Measurements from ENCODE around the gene HM13.
"Not testable (repeated sequence)": the region's sequence is repeated elsewhere in the genome, so short reads cannot be mapped to it uniquely, and the experiment has no call there.

Gene HM13

DNA sequence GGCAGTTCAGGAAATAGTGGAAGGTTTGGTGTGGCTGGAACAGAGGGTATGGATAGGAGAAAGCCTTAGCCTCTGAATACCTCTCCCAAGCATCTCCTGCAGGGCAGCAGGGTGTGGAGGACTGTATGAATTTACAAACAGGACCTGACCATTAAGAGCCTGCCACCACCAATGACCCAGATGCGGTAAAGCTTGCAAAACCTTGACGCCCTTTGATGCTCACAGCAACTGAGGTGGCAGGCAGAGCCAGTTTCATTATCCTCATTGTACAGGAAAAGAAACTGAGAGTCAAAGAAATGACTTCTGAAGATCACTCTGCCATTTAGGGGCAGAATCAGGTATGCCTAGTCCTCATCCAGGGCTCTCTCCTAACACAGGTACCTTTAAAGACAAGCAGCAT lies 2.4 kb downstream of the HM13 start:
- no peak for DNase-seq (ENCODE audit: low read depth)
- H3K4me3 ChIP-seq (ENCODE audit: low read depth, low read length): no peak overlapping the region
- TF ChIP-seq, protein P1, sequence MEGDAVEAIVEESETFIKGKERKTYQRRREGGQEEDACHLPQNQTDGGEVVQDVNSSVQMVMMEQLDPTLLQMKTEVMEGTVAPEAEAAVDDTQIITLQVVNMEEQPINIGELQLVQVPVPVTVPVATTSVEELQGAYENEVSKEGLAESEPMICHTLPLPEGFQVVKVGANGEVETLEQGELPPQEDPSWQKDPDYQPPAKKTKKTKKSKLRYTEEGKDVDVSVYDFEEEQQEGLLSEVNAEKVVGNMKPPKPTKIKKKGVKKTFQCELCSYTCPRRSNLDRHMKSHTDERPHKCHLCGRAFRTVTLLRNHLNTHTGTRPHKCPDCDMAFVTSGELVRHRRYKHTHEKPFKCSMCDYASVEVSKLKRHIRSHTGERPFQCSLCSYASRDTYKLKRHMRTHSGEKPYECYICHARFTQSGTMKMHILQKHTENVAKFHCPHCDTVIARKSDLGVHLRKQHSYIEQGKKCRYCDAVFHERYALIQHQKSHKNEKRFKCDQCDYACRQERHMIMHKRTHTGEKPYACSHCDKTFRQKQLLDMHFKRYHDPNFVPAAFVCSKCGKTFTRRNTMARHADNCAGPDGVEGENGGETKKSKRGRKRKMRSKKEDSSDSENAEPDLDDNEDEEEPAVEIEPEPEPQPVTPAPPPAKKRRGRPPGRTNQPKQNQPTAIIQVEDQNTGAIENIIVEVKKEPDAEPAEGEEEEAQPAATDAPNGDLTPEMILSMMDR (IDR thresholded peaks at IDR 0.05; ENCODE audit: control insufficient read depth, extremely low read depth, insufficient read depth): no peak

DNA sequence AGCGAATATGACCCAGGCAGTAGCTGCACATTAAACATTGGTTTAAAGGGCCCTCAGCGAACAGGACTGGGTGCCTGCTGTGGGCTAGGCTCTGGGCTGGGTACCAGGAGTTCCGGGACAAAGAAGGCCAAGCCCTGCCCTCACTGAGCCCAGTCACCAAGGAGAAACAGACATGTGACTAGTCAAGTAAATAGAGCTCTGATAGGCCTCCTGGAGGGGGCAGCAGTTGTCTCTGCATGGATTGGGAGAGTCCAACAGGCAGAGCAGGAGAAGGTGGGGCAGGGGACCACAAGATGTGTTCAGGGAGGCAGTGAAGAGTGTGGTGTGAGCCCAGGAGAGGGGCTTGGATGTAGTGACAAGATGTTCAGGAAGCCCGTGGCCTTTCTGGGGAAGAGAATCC lies 3.1 kb downstream of the HM13 start:
- TF ChIP-seq, protein P1 (IDR thresholded peaks at IDR 0.05; ENCODE audit: control insufficient read depth, extremely low read depth, insufficient read depth): peak; percentile 44
- DNase-seq (ENCODE audit: low read depth): peak; percentile 62
- no peak overlapping the region for H3K4me3 ChIP-seq (ENCODE audit: low read depth, low read length)

DNA sequence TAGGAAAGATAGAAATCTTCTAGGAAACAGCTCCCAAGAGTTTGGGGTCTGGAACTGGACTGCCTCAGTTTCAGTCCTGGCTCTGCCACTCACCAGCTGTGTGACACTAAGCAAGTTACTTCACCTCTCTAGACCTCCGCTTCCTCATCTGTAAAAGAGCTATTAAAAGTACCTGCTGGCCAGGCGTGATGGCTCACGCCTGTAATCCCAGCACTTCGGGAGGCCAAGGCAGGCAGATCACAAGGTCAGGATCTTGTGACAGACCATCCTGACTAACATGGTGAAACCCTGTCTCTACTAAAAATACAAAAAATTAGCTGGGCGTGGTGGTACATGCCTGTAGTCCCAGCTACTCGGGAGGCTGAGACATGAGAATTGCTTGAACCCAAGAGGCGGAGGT lies 7.0 kb downstream of the HM13 start:
- DNase-seq (ENCODE audit: low read depth); H3K4me3 ChIP-seq (ENCODE audit: low read depth, low read length): not testable (repeated sequence)

DNA sequence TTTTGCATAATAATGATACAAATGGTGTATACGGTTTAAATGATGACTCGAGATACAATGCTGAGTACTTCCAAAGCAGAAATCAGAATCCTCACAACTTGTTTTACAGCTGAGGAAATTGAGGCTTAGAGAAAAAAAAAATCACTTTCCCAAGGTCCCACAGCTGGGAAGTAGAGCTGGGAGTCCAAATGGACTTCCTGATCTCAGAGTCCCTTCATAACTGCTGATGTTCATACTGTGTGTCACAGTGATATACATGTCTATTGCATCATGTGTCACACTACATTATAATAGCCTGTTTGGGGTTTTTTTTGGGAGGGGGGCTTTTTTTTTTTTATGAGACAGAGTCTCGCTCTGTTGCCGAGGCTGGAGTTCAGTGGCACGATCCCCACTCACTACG lies 8.5 kb downstream of the HM13 start:
- DNase-seq (ENCODE audit: low read depth): no peak
- TF ChIP-seq, protein P1 (IDR thresholded peaks at IDR 0.05; ENCODE audit: control insufficient read depth, extremely low read depth, insufficient read depth): no peak
- no peak overlapping the region for H3K4me3 ChIP-seq (ENCODE audit: low read depth, low read length)

DNA sequence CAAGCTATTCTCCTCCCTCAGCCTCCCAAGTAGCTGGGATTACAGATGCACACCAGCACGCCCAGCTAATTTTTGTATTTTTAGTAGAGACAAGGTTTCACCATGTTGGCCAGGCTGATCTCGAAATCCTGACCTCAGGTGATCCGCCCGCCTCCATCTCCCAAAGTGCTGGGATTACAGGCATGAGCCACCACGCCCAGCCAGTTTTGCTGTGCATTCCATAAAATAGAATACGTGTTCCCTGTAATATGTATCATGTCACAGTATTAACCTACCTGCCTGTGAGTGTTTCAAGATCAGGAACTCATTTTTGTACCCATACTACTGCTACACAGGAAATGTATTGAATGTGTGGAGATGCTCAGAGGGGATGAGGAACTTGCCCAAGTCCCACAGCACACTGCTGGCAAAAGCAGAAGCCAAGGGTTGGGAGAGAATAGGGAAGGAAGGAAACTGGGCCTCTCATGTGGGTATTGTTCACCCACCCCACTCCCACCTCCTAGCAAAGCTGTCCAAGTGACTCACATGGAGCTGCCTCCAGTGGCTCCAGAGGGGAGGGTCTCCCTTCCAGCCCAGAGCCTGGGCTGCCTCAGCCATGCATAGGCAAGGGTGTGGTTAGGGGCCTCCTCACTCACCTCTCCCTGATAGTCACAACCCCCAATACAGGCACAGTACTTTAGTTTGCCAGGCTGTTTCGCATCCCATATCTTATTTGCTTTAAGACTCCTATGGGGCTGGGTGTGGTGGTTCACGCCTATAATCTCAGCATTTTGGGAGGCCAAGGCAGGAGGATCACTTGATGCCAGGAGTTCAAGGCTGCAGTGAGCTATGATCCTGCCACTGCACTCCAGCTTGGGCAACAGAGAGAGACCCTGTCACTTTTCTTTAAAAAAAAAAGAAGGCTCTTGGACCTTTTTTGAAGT lies 9.4 kb downstream of the HM13 start:
- no peak overlapping the region for H3K4me3 ChIP-seq (ENCODE audit: low read depth, low read length)
- no peak for DNase-seq (ENCODE audit: low read depth)
- TF ChIP-seq, protein P1 (IDR thresholded peaks at IDR 0.05; ENCODE audit: control insufficient read depth, extremely low read depth, insufficient read depth): no peak

DNA sequence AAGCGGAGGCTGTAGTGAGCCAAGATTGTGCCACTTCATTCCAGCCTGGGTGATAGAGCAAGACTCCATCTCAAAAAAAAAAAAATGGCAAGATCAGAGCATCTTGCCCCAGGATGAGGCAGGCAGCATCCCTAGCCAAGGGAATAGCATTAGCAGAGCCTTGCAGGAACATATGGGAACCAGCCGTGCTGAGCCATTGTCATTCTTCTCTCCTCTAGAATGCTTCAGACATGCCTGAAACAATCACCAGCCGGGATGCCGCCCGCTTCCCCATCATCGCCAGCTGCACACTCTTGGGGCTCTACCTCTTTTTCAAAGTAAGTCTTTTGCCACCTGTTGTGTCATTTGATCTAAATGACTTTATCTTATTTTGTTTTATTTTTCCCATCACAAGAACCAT lies 13.0 kb downstream of the HM13 start:
- DNase-seq (ENCODE audit: low read depth): no peak
- no peak overlapping the region for H3K4me3 ChIP-seq (ENCODE audit: low read depth, low read length)
- TF ChIP-seq, protein P1 (IDR thresholded peaks at IDR 0.05; ENCODE audit: control insufficient read depth, extremely low read depth, insufficient read depth): no peak

DNA sequence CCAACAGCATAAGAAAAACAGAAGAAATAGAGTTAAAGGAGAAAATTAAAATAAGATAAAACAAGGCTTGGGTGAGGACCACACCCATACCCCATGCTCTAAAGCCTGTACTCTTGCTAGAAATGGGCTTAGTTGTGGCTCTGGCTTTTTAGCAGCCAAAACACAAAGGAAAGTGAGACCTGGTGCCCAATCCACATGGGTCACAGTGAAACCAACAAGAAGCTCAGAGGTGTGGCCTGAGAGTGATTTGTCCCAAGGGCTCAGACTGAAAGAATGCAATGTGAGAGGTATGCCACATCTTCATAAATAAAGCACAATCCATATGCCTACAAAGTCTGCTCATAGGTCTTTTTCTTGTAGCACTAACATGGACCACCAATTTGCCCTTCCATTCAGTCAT lies 21.1 kb downstream of the HM13 start:
- H3K4me3 ChIP-seq (ENCODE audit: low read depth, low read length): no peak overlapping the region
- DNase-seq (ENCODE audit: low read depth): no peak
- TF ChIP-seq, protein P1 (IDR thresholded peaks at IDR 0.05; ENCODE audit: control insufficient read depth, extremely low read depth, insufficient read depth): no peak
